Measurements from ENCODE around the gene MVB12B.

The MVB12B gene

DNA sequence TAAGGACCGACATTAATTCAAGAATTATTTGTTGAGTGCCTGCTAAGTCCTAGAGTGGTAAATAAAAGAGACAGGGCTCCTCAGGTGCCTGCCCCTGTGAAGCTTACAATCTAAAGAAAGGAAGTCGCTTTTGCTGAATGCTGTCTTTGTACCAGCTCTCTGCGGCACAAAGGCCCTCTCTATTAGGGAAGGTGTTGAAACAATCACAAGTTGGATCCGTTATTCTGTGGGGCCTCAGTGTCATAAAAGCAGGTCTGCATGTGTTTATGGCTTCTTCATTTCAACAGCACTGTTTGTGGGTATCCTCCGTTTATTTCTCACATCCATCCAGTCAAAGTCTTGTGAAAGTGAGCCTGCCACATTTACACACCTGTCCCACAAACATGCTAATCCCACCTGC is 7.0 kb upstream of the MVB12B start:
- DNase-seq (ENCODE audit: low read depth), result no peak
- H3K4me3 ChIP-seq (ENCODE audit: control insufficient read depth, low read depth, low read length), result no peak overlapping the region
- TF ChIP-seq, protein P1, sequence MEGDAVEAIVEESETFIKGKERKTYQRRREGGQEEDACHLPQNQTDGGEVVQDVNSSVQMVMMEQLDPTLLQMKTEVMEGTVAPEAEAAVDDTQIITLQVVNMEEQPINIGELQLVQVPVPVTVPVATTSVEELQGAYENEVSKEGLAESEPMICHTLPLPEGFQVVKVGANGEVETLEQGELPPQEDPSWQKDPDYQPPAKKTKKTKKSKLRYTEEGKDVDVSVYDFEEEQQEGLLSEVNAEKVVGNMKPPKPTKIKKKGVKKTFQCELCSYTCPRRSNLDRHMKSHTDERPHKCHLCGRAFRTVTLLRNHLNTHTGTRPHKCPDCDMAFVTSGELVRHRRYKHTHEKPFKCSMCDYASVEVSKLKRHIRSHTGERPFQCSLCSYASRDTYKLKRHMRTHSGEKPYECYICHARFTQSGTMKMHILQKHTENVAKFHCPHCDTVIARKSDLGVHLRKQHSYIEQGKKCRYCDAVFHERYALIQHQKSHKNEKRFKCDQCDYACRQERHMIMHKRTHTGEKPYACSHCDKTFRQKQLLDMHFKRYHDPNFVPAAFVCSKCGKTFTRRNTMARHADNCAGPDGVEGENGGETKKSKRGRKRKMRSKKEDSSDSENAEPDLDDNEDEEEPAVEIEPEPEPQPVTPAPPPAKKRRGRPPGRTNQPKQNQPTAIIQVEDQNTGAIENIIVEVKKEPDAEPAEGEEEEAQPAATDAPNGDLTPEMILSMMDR (conservative IDR thresholded peaks at IDR 0.05; ENCODE audit: control insufficient read depth, insufficient read depth, low read depth, low read length), result no peak

DNA sequence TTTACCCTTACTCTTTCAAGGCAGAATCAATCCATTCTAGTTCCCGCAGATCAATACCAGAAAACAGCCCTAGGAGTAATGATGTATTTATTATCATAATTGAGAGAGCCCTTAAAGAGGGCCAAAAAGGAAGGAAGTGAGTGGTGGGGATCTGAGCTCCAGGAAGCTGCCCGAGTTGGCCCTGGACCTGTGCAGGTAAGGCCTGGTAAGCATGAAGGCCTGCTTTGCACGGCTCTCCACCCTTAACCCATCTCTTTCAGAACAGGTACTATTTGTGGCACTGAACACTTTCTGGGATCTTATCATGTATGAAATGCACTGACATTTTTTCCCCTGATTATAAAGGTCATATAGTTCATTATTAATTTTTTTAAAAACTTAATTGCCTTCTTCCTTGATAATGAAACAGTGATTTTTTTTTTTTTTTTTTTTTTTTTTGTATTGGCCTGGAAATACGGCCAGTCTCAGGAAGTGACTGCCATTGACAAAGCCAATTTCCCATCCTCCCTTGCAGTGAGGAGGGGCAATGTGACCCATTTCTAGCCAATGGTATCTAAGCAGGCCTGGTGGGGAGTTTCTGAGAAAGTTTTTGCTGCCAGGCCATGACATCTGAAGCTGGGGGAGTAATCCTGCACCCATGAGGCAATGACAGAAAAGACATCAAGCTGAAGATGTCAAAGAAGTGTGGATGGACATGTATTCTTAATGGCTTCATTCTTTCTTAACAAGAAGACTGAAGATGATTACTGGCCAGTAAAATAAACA is 6.3 kb upstream of the MVB12B start:
- TF ChIP-seq, protein P1 (conservative IDR thresholded peaks at IDR 0.05; ENCODE audit: control insufficient read depth, insufficient read depth, low read depth, low read length), result no peak
- DNase-seq (ENCODE audit: low read depth), result peak; percentile 14
- no peak overlapping the region for H3K4me3 ChIP-seq (ENCODE audit: control insufficient read depth, low read depth, low read length)

DNA sequence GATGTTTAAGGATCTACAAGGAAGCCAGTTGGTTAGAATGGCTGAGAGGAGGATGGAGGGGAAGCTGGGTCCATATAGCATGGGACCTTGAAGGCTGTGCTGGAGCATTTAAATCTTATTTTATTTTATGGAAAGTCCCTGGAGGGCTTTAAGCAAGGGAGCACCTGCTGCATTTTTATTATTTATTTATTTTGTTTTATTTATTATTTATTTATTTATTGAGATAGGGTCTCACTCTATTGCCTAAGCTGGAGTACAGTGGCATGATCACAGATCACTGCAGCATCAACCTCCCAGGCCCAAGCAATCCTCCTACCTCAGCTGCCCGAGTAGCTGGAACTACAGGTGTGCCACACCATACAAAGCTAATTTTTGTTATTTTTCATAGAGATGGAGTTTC is 4.9 kb upstream of the MVB12B start:
- TF ChIP-seq, protein P1 (conservative IDR thresholded peaks at IDR 0.05; ENCODE audit: control insufficient read depth, insufficient read depth, low read depth, low read length), result no peak
- no peak for DNase-seq (ENCODE audit: low read depth)
- no peak overlapping the region for H3K4me3 ChIP-seq (ENCODE audit: control insufficient read depth, low read depth, low read length)

DNA sequence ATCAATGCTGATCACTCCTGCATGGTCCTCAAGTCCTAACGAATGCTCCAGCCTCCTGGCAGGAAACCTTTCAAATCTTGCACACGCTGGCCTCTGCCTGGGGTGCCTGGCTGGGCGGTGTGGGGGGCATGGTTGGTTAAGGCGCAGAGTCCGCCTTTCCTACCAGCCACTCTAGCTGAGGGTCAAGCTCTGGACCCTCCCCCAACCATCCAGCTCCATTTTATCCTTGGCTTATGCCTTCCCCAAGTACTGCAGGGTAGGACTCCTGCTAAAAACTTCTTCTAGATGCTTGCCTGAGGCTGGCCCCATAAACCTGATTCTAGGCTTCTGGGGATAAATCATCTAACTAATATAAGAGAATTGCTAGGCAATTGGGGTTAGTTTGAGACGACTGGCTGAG is 808 bp upstream of the MVB12B start:
- no peak for DNase-seq (ENCODE audit: low read depth)
- H3K4me3 ChIP-seq (ENCODE audit: control insufficient read depth, low read depth, low read length), result no peak overlapping the region
- TF ChIP-seq, protein P1 (conservative IDR thresholded peaks at IDR 0.05; ENCODE audit: control insufficient read depth, insufficient read depth, low read depth, low read length), result no peak

DNA sequence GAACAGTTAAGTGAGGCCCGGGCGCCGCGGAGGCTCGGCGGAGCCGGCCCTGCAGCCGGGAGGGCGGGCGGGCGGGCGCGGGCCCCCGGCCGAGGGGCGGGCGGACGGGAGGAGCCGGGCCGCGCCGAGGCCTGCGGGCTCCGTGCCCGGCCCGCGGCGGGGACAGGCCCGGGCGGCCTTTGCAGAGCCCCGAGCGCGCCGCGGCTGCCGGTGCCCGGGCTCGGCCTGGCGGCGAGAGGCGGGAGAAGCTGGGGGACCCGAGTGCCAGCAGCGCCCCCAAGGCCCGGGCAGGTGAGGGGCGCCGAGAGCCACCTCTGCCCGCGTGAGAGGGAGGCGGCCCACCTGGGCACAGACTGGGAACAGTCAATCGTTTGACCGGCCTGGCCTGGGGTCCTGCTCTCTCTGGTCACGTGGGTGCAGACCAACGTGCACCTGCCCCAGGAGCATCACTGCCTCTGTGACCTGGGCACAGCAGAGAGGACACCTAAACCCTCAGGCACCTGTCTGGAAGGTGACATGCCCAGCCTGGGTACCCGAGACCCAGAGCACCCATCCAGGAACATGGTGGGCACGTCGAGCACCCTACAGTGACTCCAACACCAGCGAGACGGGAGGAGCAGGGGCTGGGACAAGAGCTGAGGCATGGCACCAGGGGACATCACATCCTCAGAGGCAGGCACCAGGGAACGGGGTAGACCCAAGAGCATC is 531 bp downstream of the MVB12B start:
- no peak for DNase-seq (ENCODE audit: low read depth)
- TF ChIP-seq, protein P1 (conservative IDR thresholded peaks at IDR 0.05; ENCODE audit: control insufficient read depth, insufficient read depth, low read depth, low read length), result no peak
- peak overlapping the region; percentile 48 for H3K4me3 ChIP-seq (ENCODE audit: control insufficient read depth, low read depth, low read length)

DNA sequence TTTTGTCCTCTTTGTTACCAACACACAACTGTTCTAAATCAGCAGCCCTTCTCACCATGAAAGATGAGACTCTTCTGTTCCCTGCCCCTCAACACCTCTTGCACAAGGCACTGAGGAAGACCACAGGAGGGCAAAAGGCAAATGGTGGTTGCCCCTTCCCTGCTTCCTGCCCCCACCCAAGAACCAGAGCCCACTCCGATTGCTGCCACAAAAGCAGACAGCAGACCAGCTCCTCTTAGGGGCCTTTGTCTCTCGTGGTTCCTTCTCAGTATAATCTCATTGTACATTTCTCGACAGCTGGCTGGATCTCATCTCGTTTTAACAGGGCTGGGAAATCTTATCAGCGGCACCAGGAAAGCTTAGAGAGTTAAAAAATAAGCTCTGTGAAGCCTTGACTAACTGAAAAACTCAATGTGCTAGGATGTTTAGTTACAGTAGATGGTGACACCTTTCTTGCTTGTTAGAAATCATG is 1.1 kb downstream of the MVB12B start:
- DNase-seq (ENCODE audit: low read depth), result no peak
- peak overlapping the region; percentile 48 for H3K4me3 ChIP-seq (ENCODE audit: control insufficient read depth, low read depth, low read length)
- TF ChIP-seq, protein P1 (conservative IDR thresholded peaks at IDR 0.05; ENCODE audit: control insufficient read depth, insufficient read depth, low read depth, low read length), result no peak

Measured in fibroblast of mammary gland (primary cell).